ENCODE measurements around the gene TMEM108.

The TMEM108 gene

GRCh38 chr3:133038731-133039375, 662 bp downstream of the TMEM108 start:
- TF ChIP-seq EZH2 (IDR thresholded peaks at IDR 0.05; ENCODE audit: borderline replicate concordance, low read length) (no peak), CTCF (IDR thresholded peaks at IDR 0.05; ENCODE audit: low read length) (no peak)
- no peak overlapping the region for H3K9ac ChIP-seq (ENCODE audit: low read length)
- H3F3A ChIP-seq (ENCODE audit: insufficient read depth, low read length), result no peaks in the 10 kb centered on the region
- H3K9me3 ChIP-seq (ENCODE audit: low read length), result no peaks in the 10 kb centered on the region
- no peak overlapping the region for H3K4me3 ChIP-seq (ENCODE audit: low read depth, low read length, poor library complexity, severe bottlenecking)
- H3K79me2 ChIP-seq (ENCODE audit: insufficient read depth, low read length), result no peaks in the 10 kb centered on the region
- no peaks in the 10 kb centered on the region for H3K9me2 ChIP-seq (ENCODE audit: low read depth, low read length)
- H3K27ac ChIP-seq (ENCODE audit: low read depth, low read length, poor library complexity, severe bottlenecking), result no peak overlapping the region
- H3K36me3 ChIP-seq (ENCODE audit: insufficient read depth, low read length), result no peaks in the 10 kb centered on the region
- H3K27me3 ChIP-seq (ENCODE audit: insufficient read depth, low read length), result peaks cover 6% of the 10 kb centered on the region; the same call in 1 of the 2 replicates
- H4K20me1 ChIP-seq (ENCODE audit: insufficient read depth, low read length), result no peaks in the 10 kb centered on the region
- H3K4me1 ChIP-seq (ENCODE audit: insufficient read depth, low read length, severe bottlenecking), result no peaks in the 10 kb centered on the region
- no peak overlapping the region for H3K4me2 ChIP-seq (ENCODE audit: low read length)
- no peak overlapping the region for H2AFZ ChIP-seq (ENCODE audit: low read length)

GRCh38 chr3:133040696-133041523, 2.7 kb downstream of the TMEM108 start:
- no peak overlapping the region for H3K9ac ChIP-seq (ENCODE audit: low read length)
- peaks cover 6% of the 10 kb centered on the region; the same call in 1 of the 2 replicates for H3K27me3 ChIP-seq (ENCODE audit: insufficient read depth, low read length)
- H3K27ac ChIP-seq (ENCODE audit: low read depth, low read length, poor library complexity, severe bottlenecking), result no peak overlapping the region
- no peaks in the 10 kb centered on the region for H3F3A ChIP-seq (ENCODE audit: insufficient read depth, low read length)
- no peaks in the 10 kb centered on the region for H3K9me2 ChIP-seq (ENCODE audit: low read depth, low read length)
- no peaks in the 10 kb centered on the region for H3K9me3 ChIP-seq (ENCODE audit: low read length)
- H3K4me1 ChIP-seq (ENCODE audit: insufficient read depth, low read length, severe bottlenecking), result no peaks in the 10 kb centered on the region
- no peaks in the 10 kb centered on the region for H3K36me3 ChIP-seq (ENCODE audit: insufficient read depth, low read length)
- no peak overlapping the region for H3K4me2 ChIP-seq (ENCODE audit: low read length)
- no peak for TF ChIP-seq EZH2 (IDR thresholded peaks at IDR 0.05; ENCODE audit: borderline replicate concordance, low read length)
- TF ChIP-seq CTCF (IDR thresholded peaks at IDR 0.05; ENCODE audit: low read length), result peak; percentile 73
- H2AFZ ChIP-seq (ENCODE audit: low read length), result no peak overlapping the region
- no peak overlapping the region for H3K4me3 ChIP-seq (ENCODE audit: low read depth, low read length, poor library complexity, severe bottlenecking)
- H3K79me2 ChIP-seq (ENCODE audit: insufficient read depth, low read length), result no peaks in the 10 kb centered on the region
- H4K20me1 ChIP-seq (ENCODE audit: insufficient read depth, low read length), result no peaks in the 10 kb centered on the region

- Histone ChIP-seq H3K9me3 (ENCODE audit: low read length) (no peaks in the 10 kb centered on the region), H3F3A (ENCODE audit: insufficient read depth, low read length) (no peaks in the 10 kb centered on the region), H3K27me3 (ENCODE audit: insufficient read depth, low read length) (peaks cover 6% of the 10 kb centered on the region; the same call in 1 of the 2 replicates), H3K9ac (ENCODE audit: low read length) (no peak overlapping the region), H3K27ac (ENCODE audit: low read depth, low read length, poor library complexity, severe bottlenecking) (no peak overlapping the region), H3K79me2 (ENCODE audit: insufficient read depth, low read length) (no peaks in the 10 kb centered on the region), H3K36me3 (ENCODE audit: insufficient read depth, low read length) (no peaks in the 10 kb centered on the region), H3K4me1 (ENCODE audit: insufficient read depth, low read length, severe bottlenecking) (no peaks in the 10 kb centered on the region), H3K4me3 (ENCODE audit: low read depth, low read length, poor library complexity, severe bottlenecking) (no peak overlapping the region), H2AFZ (ENCODE audit: low read length) (no peak overlapping the region), H3K9me2 (ENCODE audit: low read depth, low read length) (no peaks in the 10 kb centered on the region), H4K20me1 (ENCODE audit: insufficient read depth, low read length) (no peaks in the 10 kb centered on the region), H3K4me2 (ENCODE audit: low read length) (no peak overlapping the region)
- no peak for TF ChIP-seq CTCF (IDR thresholded peaks at IDR 0.05; ENCODE audit: low read length)
- no peak for TF ChIP-seq EZH2 (IDR thresholded peaks at IDR 0.05; ENCODE audit: borderline replicate concordance, low read length)
Measured at GRCh38 chr3:133041524-133041829, 3.3 kb downstream of the TMEM108 start.

Measured in OCI-LY1 (cell line).